Caki2 (cell line): ENCODE measurements around the gene RAB31. TPM values are rescaled to one million over a fixed set of nuclear protein-coding genes. Genes with fewer than 3 reads are reported as not detected.

ENCODE experiments used
- DNase-seq: peaks from one replicate; pipeline ENCODE4 v3.0.0-alpha.2; 2015; ENCODE audit warnings: low read depth
- in situ Hi-C: cut with HindIII; loops from 2 replicates; pipeline ENCODE4 v1.10.0; 2016; ENCODE audit warnings: low sequenced_read_pairs, low pct_unique_long_range_greater_than_20kb, mixed read lengths
- total RNA-seq: library from RNA; depleted of rRNA; stranded (reverse); fragments of >200 nt; shearing (Covaris generic); gene quantifications from 2 replicates; pipeline ENCODE4 v1.2.3, GENCODE V29; 2014; ENCODE audit warnings: low replicate concordance

Gene RAB31
- total RNA-seq, 1 experiment from 2014 or later, result 18.3 TPM

GRCh38 chr18:9689253-9689652 is 18.8 kb upstream of the RAB31 start:
- DNase-seq, result no peak
- in situ Hi-C loops, result no loop called here

- DNase-seq, result peak; percentile 39
- in situ Hi-C loops, result no loop called here
Measured at GRCh38 chr18:9690418-9691188, 17.5 kb upstream of the RAB31 start.

GRCh38 chr18:9691235-9691634 is 16.9 kb upstream of the RAB31 start:
- in situ Hi-C loops, result no loop called here
- DNase-seq, result no peak

GRCh38 chr18:9694174-9694573 is 13.9 kb upstream of the RAB31 start:
- no peak for DNase-seq
- in situ Hi-C loops, result no loop called here

GRCh38 chr18:9694952-9695495 is 13.1 kb upstream of the RAB31 start:
- no peak for DNase-seq
- in situ Hi-C loops, result no loop called here

- in situ Hi-C loops, result no loop called here
- no peak for DNase-seq
Measured at GRCh38 chr18:9695605-9696004, 12.5 kb upstream of the RAB31 start.

GRCh38 chr18:9696112-9696511 is 12.0 kb upstream of the RAB31 start:
- in situ Hi-C loops, result no loop called here
- no peak for DNase-seq

GRCh38 chr18:9696701-9697100 is 11.4 kb upstream of the RAB31 start:
- no peak for DNase-seq
- in situ Hi-C loops, result no loop called here

GRCh38 chr18:9697121-9697520 is 11.0 kb upstream of the RAB31 start:
- DNase-seq, result no peak
- in situ Hi-C loops, result no loop called here

GRCh38 chr18:9698497-9698896 is 9.6 kb upstream of the RAB31 start:
- DNase-seq, result no peak
- in situ Hi-C loops, result no loop called here

- in situ Hi-C loops, result no loop called here
- DNase-seq, result no peak
Measured at GRCh38 chr18:9700261-9700796, 7.8 kb upstream of the RAB31 start.

- in situ Hi-C loops, result no loop called here
- DNase-seq, result no peak
Measured at GRCh38 chr18:9701609-9702349, 6.3 kb upstream of the RAB31 start.

- DNase-seq, result no peak
- in situ Hi-C loops, result no loop called here
Measured at GRCh38 chr18:9704233-9705118, 3.6 kb upstream of the RAB31 start.

GRCh38 chr18:9705183-9705829 is 2.8 kb upstream of the RAB31 start:
- no peak for DNase-seq
- in situ Hi-C loops, result no loop called here

GRCh38 chr18:9706081-9706935 is 1.8 kb upstream of the RAB31 start:
- no peak for DNase-seq
- in situ Hi-C loops, result no loop called here

- DNase-seq, result no peak
- in situ Hi-C loops, result no loop called here
Measured at GRCh38 chr18:9707381-9708056, 582 bp upstream of the RAB31 start.
